GM12878 (cell line): ENCODE results near the gene FSHR. TPM values are rescaled to one million over a fixed set of nuclear protein-coding genes. Genes with fewer than 3 reads are reported as not detected.

Experiments
- ATAC-seq: fragments of 200-7000 bp; cut with Tn5 transposase; 3 replicates; pipeline ENCODE4 v1.9.1; 2020; ENCODE audit warnings: mild to moderate bottlenecking, moderate library complexity
- BruUV-seq: library from RNA; stranded (reverse); fragments of 400-500 nt; replicated peaks from 2 replicates; lab custom pipeline; 2021; lab: Mats Ljungman, UMichigan
- CTCF ChIA-PET: fragments of 300-600 bp; sonication (Branson Sonifier 250); formaldehyde crosslinking; extraction: SDS; loops from one replicate; lab custom pipeline; 2021; ENCODE audit warnings: inconsistent platforms; lab: Yijun Ruan, JAX
- POLR2A ChIA-PET: fragments of 350-600 bp; formaldehyde crosslinking; extraction: SDS; loops from one replicate; lab custom pipeline; 2021; ENCODE audit warnings: inconsistent platforms; lab: Charles Lee
- RAD21 ChIA-PET: fragments of 300-600 bp; sonication (Branson Sonifier 250); formaldehyde crosslinking; loops from one replicate; lab custom pipeline; 2023; ENCODE audit warnings: antibody characterized with exemption; ENCODE audit not compliant: unreplicated experiment; lab: Charles Lee
- SMC1A ChIA-PET: fragments of 300-600 bp; sonication (Branson Sonifier 250); formaldehyde crosslinking; loops from one replicate; lab custom pipeline; 2023; ENCODE audit not compliant: unreplicated experiment, uncharacterized antibody; lab: Charles Lee
- DNase-seq: peaks from one replicate; pipeline ENCODE4 v3.0.0-alpha.2; 2011; ENCODE audit warnings: low read depth, low spot score
- FAIRE-seq: peaks from 3 replicates; lab custom pipeline; 2011; peaks lifted over from hg19 to GRCh38; lab: Jason Lieb, UNC
- H2AFZ ChIP-seq: 2 replicates; pipeline ENCODE4 v1.6.0; 2011; ENCODE audit warnings: low read depth, low read length, control low read depth; ENCODE audit not compliant: control insufficient read depth
- H3K27ac ChIP-seq: 2 replicates; pipeline ENCODE4 v1.5.1; 2011; ENCODE audit warnings: control low read depth; ENCODE audit not compliant: control insufficient read depth, insufficient read depth
- H3K27me3 ChIP-seq, 2 experiments: replicated peaks in 1 of 2; 2 replicates each; pipeline versions ENCODE4 v1.6.0 to v1.6.1; 2011; ENCODE audit warnings: low read length in 1 of 2; ENCODE audit not compliant: control insufficient read depth in 2 of 2, insufficient read depth in 2 of 2
- H3K36me3 ChIP-seq, 2 experiments: 2 replicates each; pipeline ENCODE4 v1.5.1; 2011; ENCODE audit warnings: low read length in 1 of 2; ENCODE audit not compliant: control insufficient read depth in 2 of 2, insufficient read depth in 2 of 2
- H3K4me1 ChIP-seq: 2 replicates; pipeline ENCODE4 v1.6.1; 2011; ENCODE audit warnings: mild to moderate bottlenecking, low read length, moderate library complexity, mixed read lengths; ENCODE audit not compliant: control insufficient read depth, insufficient read depth
- H3K4me2 ChIP-seq: 2 replicates; pipeline ENCODE4 v1.6.0; 2011; ENCODE audit warnings: control low read depth; ENCODE audit not compliant: control insufficient read depth, insufficient read depth
- H3K4me3 ChIP-seq: fragments of 200-600 bp; sonication (generic); 2 replicates; pipeline ENCODE4 v1.5.1; 2016
- H3K79me2 ChIP-seq: 2 replicates; pipeline ENCODE4 v1.6.0; 2011; ENCODE audit warnings: low read length; ENCODE audit not compliant: control insufficient read depth, insufficient read depth
- H3K9ac ChIP-seq: 2 replicates; pipeline ENCODE4 v1.8.0; 2011; ENCODE audit warnings: low read length, control low read depth, mixed read lengths; ENCODE audit not compliant: control insufficient read depth, insufficient read depth
- H3K9me3 ChIP-seq: replicated peaks from 3 replicates; pipeline ENCODE4 v1.5.1; 2011; ENCODE audit warnings: mild to moderate bottlenecking, low read length; ENCODE audit not compliant: control insufficient read depth, insufficient read depth
- H4K20me1 ChIP-seq: 2 replicates; pipeline ENCODE4 v1.6.0; 2011; ENCODE audit not compliant: control insufficient read depth, insufficient read depth
- BCL3 ChIP-seq: IDR thresholded peaks from 2 replicates; pipeline ENCODE4 v1.6.1; 2011; ENCODE audit warnings: borderline replicate concordance, low read depth, mild to moderate bottlenecking, moderate library complexity, low read length; ENCODE audit not compliant: insufficient read depth, poor library complexity, severe bottlenecking
- CEBPZ ChIP-seq: fragments of 150-350 bp; IDR thresholded peaks from 2 replicates; pipeline ENCODE4 v1.6.1; 2016; ENCODE audit warnings: low read depth, low read length
- CUX1 ChIP-seq: IDR thresholded peaks from 2 replicates; pipeline ENCODE4 v1.6.1; 2012; ENCODE audit warnings: improper control_type of control experiment, low read depth, low read length; ENCODE audit not compliant: insufficient replicate concordance
- DPF2 ChIP-seq: fragments of 450-650 bp; IDR thresholded peaks from 2 replicates; pipeline ENCODE4 v1.6.1; 2017; ENCODE audit warnings: mild to moderate bottlenecking
- NKRF ChIP-seq: fragments of 450-650 bp; conservative IDR thresholded peaks from 2 replicates; pipeline ENCODE4 v1.6.1; 2017; ENCODE audit warnings: mild to moderate bottlenecking, moderate library complexity
- PAX8 ChIP-seq: fragments of 450-650 bp; IDR thresholded peaks from 2 replicates; pipeline ENCODE4 v1.6.1; 2017; ENCODE audit warnings: mild to moderate bottlenecking, moderate library complexity
- POLR2AphosphoS5 ChIP-seq: IDR thresholded peaks from 2 replicates; pipeline ENCODE4 v1.6.1; 2011; ENCODE audit warnings: mild to moderate bottlenecking, low read length, inconsistent platforms
- POU2F2 ChIP-seq: IDR thresholded peaks from 3 replicates; pipeline ENCODE4 v1.6.1; 2011; ENCODE audit warnings: low read depth, mild to moderate bottlenecking, low read length, borderline replicate concordance
- SP1 ChIP-seq: IDR thresholded peaks from one replicate; pipeline ENCODE4 v1.6.1; 2011; ENCODE audit warnings: low read depth, low read length
- SUZ12 ChIP-seq: fragments of 200-600 bp; sonication (generic); IDR thresholded peaks from one replicate; pipeline ENCODE4 v1.6.1; 2018; ENCODE audit warnings: antibody characterized with exemption, mild to moderate bottlenecking; ENCODE audit not compliant: unreplicated experiment
- WGBS: methylation state at CpG from one replicate; pipeline ENCODE4 v1.1.6; 2016; ENCODE audit warnings: low lambda C conversion rate; ENCODE audit not compliant: insufficient replicate concordance, insufficient coverage; ENCODE audit errors: missing lambda C conversion rate; 5-methylcytosine and 5-hydroxymethylcytosine counted together
- in situ Hi-C: fragments of 300-500 bp; cut with MboI; formaldehyde crosslinking; loops from 9 replicates; pipeline ENCODE4 v1.14.3; 2018; ENCODE audit warnings: mixed read lengths
- intact Hi-C: fragments of 100-400 bp; cut with micrococcal nuclease; formaldehyde crosslinking; loops from one replicate; pipeline ENCODE4 v1.14.2; 2022; ENCODE audit not compliant: unreplicated experiment
- polyA plus RNA-seq, 11 experiments: library from polyadenylated mRNA; depleted of rRNA in 4 of 11; unstranded in 6 of 11; stranded (reverse) in 5 of 11; fragments of >200 nt; fragmentation: Nextera tagmentation in 4 of 11; fragmentation: Illumina TruSeq in 1 of 11; extraction: Ambion mirVana in 4 of 11; extraction: Trizol in 1 of 11; gene quantifications; 1 replicate in 1 of 11; 2 replicates in 10 of 11; pipeline versions ENCODE4 v1.2.1 to v1.2.3, GENCODE V29; 2011 to 2016; ENCODE audit warnings: inconsistent platforms in 2 of 11, missing spikeins in 2 of 11, low read depth in 1 of 11
- total RNA-seq, 4 experiments: library from RNA; depleted of rRNA in 3 of 4; stranded (reverse); fragments of >200 nt in 3 of 4; fragmentation: Illumina TruSeq in 1 of 4; extraction: Trizol in 1 of 4; gene quantifications; 2 replicates each; pipeline versions ENCODE4 v1.2.1 to v1.2.3, GENCODE V29; 2013 to 2021

The FSHR gene
- total and polyA plus RNA-seq, 10 of the 15 experiments (the other 5 are each of a cell fraction or from before 2014, with no cell fraction given), result not detected

- peaks cover 0 to 2% of the 10 kb centered on the region in 2 experiments; a peak in 1 of 4 replicates for H3K27me3 ChIP-seq
- in situ Hi-C loops (loop anchor here (10.0 kb wide), 3 partner anchors 553 to 1463 kb away; no protein-coding TSS in a partner anchor), intact Hi-C loops (loop anchor here (10.0 kb wide), 3 partner anchors 233 to 1553 kb away; no protein-coding TSS in a partner anchor)
- ChIA-PET CTCF (interaction anchor here (1.1 to 1.6 kb wide), 2 partner anchors 549 to 1461 kb away, joined by 3 to 6 read pairs; no protein-coding TSS in a partner anchor), POLR2A (no interaction called here), SMC1A (no interaction called here), RAD21 (interaction anchor here (1.8 kb wide), 1 partner anchor 1461 kb away, joined by 5 read pairs; no protein-coding TSS in a partner anchor)
- H3K4me2 ChIP-seq, result no peak overlapping the region
- 3% methylated on average over 3 of the region's 3 CpGs for WGBS
- no peak overlapping the region for H3K27ac ChIP-seq
- no peak overlapping the region for H3K4me3 ChIP-seq
- no peaks in the 10 kb centered on the region for H3K36me3 ChIP-seq
- H3K4me1 ChIP-seq, result no peaks in the 10 kb centered on the region
- ATAC-seq, result no peak
- H3K9me3 ChIP-seq, result no peaks in the 10 kb centered on the region
- H4K20me1 ChIP-seq, result no peaks in the 10 kb centered on the region
- FAIRE-seq, result no peak
- H3K79me2 ChIP-seq, result no peaks in the 10 kb centered on the region
- no peak overlapping the region for H2AFZ ChIP-seq
- no peak for DNase-seq
- H3K9ac ChIP-seq, result no peak overlapping the region
- BruUV-seq, result no TSS peak
- TF ChIP-seq PAX8 (no peak), BCL3 (no peak), SP1 (no peak), POU2F2 (no peak), DPF2 (no peak), CEBPZ (no peak), SUZ12 (no peak), NKRF (no peak), CUX1 (no peak), POLR2AphosphoS5 (no peak)
Observed at GRCh38 chr2:48941456-48941855, 212.9 kb downstream of the FSHR start.
